M059J (cell line): ENCODE measurements around the gene RNGTT. TPM values are rescaled to one million over a fixed set of nuclear protein-coding genes. Genes with fewer than 3 reads are reported as not detected.
"Not testable (repeated sequence)": the region's sequence is repeated elsewhere in the genome, so short reads cannot be mapped to it uniquely, and the experiment has no call there.

Source experiments
- DNase-seq: peaks from one replicate; pipeline ENCODE4 v3.0.0-alpha.2; 2012; ENCODE audit warnings: low read depth
- total RNA-seq: library from RNA; depleted of rRNA; stranded (reverse); fragments of >200 nt; shearing (Covaris generic); gene quantifications from 2 replicates; pipeline ENCODE4 v1.2.3, GENCODE V29; 2014

The RNGTT gene
- total RNA-seq, 1 experiment from 2014 or later, result 21.7 TPM

DNA sequence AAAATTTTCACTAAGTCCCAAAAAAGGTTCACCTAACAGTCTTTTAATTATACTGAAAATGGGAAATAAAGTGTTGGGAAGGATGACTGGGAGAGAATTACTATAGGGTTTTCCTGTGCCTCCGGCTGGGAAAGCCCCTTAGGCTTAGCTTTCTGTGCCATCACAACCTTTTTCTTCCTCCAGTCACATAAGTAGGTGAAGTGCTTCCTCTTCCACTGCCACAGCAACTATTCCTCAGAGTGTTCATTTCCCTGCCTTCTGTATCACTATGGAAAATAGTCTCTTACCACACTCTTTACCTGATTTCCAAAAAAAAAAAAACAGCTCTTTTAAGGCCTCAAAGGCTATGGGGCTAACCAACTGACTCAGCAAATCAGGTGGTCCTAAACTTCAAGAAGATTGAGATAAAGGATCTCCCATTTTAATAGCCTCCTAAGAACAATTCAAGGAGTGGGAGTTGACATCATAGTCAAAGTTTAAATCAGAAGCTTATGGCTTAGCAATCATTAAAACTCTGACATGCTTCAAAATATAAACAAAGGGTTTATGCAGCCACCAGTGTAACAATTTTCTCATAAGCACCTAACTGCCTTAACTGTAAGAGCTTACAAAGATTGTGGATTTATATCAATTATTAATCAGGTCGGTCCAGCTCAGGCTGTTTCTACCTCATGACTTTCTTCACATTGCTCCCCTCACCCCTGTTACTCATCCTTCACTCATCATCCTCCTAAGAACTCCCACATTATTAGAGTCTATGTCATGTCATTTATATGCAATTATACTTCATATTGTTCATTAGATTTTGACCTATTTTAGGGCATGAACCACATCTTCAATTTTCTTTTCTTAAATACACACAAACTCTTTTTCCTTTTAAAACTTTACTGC, 95.3 kb downstream of the RNGTT start:
- DNase-seq, result peak; percentile 65

GRCh38 chr6:88866856-88867255, 96.6 kb downstream of the RNGTT start:
- peak; percentile 61 for DNase-seq

DNA sequence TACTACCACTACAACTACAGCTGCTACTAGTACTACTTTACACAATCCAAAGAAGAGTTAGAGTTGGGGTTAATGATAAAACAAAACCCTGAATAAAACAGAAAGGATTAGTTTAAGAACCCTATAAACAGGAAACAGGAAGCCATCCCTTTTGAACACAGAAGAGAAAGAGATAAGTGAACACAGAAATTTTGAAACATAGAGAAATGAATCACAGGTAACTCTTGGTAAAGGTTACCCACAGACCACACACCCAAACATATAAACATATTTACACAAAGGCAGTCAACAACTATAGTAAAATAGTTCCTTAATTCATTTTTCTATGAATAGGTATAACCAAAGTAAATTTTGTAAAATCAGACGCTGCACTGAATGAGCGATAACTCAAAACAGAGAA, 98.1 kb downstream of the RNGTT start:
- DNase-seq, result no peak

GRCh38 chr6:88864359-88865054, 98.9 kb downstream of the RNGTT start:
- no peak for DNase-seq

DNA sequence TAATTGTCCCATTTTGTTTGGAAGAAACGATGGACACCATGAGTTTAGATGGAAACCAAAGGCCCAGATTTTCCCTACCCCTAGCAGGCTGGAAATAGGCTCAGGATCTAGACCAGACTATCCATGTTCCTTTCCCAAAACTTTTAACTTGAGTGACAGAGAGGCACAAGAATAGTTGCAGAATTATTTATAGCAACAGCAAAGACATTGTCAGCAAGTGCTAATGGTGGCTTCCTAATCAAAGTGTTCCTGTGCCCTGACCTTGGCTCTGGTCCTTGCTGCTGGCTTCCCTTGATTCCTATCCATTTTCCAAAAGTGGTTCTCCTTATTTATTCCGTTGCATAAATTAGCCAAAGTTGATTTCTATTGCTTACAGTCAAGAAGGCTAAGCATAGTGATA, 103.1 kb downstream of the RNGTT start:
- no peak for DNase-seq

GRCh38 chr6:88858455-88858854, 105.0 kb downstream of the RNGTT start:
- DNase-seq, result no peak

GRCh38 chr6:88856566-88856965, 106.9 kb downstream of the RNGTT start:
- DNase-seq, result no peak

GRCh38 chr6:88855541-88856147, 107.8 kb downstream of the RNGTT start:
- DNase-seq, result no peak

DNA sequence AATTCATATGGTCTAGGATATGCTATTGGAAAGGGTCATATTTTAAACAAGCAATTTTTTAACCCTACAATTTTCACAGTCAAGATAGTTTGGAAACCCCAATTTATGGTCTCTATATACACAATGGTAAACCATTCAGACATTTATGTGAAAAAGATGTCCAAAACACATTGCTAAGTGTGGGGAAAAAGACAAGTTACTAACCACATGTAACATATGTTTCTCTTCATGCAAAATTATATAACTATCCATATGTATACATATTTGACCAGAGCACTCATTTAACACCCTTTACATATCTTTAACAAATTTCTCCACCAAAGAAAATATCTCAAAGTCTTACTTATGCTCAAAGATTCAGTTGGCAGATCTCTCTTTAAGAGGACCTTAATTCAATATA, 110.6 kb downstream of the RNGTT start:
- DNase-seq, result no peak

GRCh38 chr6:88852000-88852399, 111.4 kb downstream of the RNGTT start:
- DNase-seq, result no peak

- DNase-seq, result peak; percentile 30
These were observed 114.5 kb downstream of the RNGTT start for GRCh38 chr6:88848870-88849269.

DNA sequence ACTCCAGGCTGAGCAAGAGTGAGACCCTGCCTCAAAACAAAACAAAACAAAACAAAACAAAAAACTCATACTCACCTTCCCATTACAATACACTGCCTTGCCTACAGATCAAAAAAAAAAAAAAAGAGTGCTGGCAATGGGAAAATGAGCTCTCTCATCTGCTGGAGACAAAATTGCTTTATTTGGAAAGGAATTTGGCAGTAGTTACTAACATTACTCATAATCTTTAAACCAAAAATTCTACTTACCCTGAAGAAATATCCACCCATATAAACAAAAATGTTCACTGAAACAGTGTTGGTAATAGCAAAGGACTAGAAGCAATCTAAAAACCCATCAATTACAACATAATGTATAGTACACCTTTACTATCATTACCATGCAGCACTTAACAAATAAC, 120.4 kb downstream of the RNGTT start:
- DNase-seq, result peak; percentile 72

DNA sequence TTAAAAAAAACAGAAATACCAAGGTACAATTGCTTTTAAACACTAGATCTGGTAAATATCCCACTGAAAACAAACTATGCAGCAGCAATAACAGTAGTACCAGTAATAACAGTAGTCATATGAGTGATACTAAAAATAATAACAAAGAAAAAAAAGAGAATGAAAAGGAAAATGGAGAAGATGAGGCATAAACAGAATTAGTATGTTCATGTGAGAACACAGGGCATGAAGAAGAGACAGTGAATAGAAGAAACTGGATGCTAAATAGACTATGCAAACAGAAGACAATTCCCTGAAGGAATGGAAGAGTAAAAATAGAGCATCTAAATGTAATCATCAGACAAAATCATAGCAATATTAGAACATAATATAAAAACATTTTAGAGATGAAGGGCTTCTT, 121.1 kb downstream of the RNGTT start:
- DNase-seq, result no peak

- no peak for DNase-seq
These were observed 122.5 kb downstream of the RNGTT start for GRCh38 chr6:88840796-88841539.

- no peak for DNase-seq
These were observed 123.1 kb downstream of the RNGTT start for GRCh38 chr6:88840289-88840688.

- DNase-seq, result no peak
These were observed 124.1 kb downstream of the RNGTT start for GRCh38 chr6:88839280-88839679.

GRCh38 chr6:88835210-88835609, 128.2 kb downstream of the RNGTT start:
- DNase-seq, result no peak

DNA sequence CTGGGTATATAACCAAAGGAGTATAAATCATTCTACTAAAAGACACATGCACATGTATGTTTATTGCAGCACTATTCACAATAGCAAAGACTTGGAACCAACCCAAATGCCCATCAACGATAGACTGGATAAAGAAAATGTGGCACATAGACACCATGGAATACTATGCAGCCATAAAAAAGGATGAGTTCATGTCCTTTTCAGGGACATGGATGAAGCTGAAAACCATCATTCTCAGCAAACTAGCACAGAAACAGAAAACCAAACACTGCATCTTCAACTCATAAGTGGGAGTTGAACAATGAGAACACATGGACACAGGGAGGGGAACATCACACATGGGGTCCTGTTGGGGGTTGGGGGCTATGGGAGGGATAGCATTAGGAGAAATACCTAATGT, 130.3 kb downstream of the RNGTT start:
- DNase-seq, result not testable (repeated sequence)

DNA sequence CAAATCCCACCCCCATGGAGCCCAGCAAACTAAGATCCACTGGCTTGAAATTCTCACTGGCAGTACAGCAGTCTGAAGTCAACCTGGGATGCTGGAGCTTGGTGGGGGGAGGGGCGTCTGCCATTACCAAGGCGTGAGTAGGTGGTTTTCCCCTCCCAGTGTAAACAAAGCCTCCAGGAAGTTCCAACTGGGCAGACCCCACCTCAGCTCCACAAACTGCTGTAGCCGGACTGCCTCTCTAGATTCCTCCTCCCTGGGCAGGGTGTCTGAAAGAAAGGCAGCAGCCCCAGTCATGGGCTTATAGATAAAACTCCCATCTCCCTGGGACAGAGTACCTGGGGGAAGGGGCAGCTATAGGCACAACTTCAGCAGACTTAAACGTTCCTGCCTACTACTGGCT, 135.8 kb downstream of the RNGTT start:
- not testable (repeated sequence) for DNase-seq

GRCh38 chr6:88825856-88826255, 137.6 kb downstream of the RNGTT start:
- DNase-seq, result no peak

DNA sequence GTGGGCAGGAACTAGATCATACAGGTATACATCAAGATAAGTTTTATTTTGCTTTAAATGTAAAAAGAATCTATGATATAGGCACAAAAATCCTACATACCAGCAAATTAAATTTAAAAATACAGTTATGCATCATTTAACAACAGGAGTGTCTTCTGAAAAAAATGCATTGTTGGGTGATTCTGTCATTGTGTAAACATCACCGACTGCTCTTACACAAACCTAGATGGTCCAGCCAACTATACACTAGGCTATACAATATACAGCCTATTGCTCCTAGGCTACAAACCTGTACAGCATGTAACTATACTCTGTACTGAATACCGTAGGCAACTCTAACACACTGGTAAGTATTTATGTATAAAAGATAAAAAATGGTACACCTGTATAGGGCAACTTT, 139.4 kb downstream of the RNGTT start:
- peak; percentile 34 for DNase-seq

- DNase-seq, result no peak
These were observed 147.9 kb downstream of the RNGTT start for GRCh38 chr6:88815491-88815890.
